Lung (tissue), 12 donors: Measurements from ENCODE around the gene MRPL44. TPM values are rescaled to one million over a fixed set of nuclear protein-coding genes. Genes with fewer than 3 reads are reported as not detected.

Experiments used
- ATAC-seq: fragments of 200-7000 bp; cut with Tn5 transposase; one replicate; pipeline ENCODE4 v1.9.1; 2020; ENCODE audit warnings: moderate number of reproducible peaks; ENCODE audit not compliant: insufficient read depth, low FRiP score
- DNase-seq, 3 donors: peaks; one replicate each; pipeline ENCODE4 v3.0.0-alpha.2; 2013 to 2017
- H3K27ac ChIP-seq, 2 donors: one replicate each; pipeline ENCODE4 v1.5.1; 2013; ENCODE audit warnings: mild to moderate bottlenecking in 2 of 2, moderate library complexity in 2 of 2, control low read depth in 1 of 2, inconsistent platforms in 1 of 2, low read depth in 1 of 2, low read length in 1 of 2
- H3K27me3 ChIP-seq, 3 donors: one replicate each; pipeline ENCODE4 v1.5.1; 2013; ENCODE audit warnings: low read length in 2 of 3; ENCODE audit not compliant: control insufficient read depth in 3 of 3, insufficient read depth in 3 of 3
- H3K36me3 ChIP-seq, 4 donors: one replicate each; pipeline ENCODE4 v1.5.1; 2013; ENCODE audit warnings: low read length in 4 of 4, mild to moderate bottlenecking in 1 of 4, moderate library complexity in 1 of 4; ENCODE audit not compliant: control insufficient read depth in 4 of 4, insufficient read depth in 4 of 4
- H3K4me1 ChIP-seq, 5 donors: one replicate each; pipeline ENCODE4 v1.5.1; 2013; ENCODE audit warnings: low read length in 5 of 5, mild to moderate bottlenecking in 2 of 5, moderate library complexity in 1 of 5; ENCODE audit not compliant: control insufficient read depth in 5 of 5, insufficient read depth in 5 of 5
- H3K4me3 ChIP-seq: one replicate; pipeline ENCODE4 v1.5.1; 2013; ENCODE audit warnings: mild to moderate bottlenecking, control low read depth, moderate library complexity
- H3K9ac ChIP-seq, 2 donors: one replicate each; pipeline ENCODE4 v1.5.1; 2013; ENCODE audit warnings: low read length in 2 of 2, control low read depth in 1 of 2; ENCODE audit not compliant: insufficient read depth in 1 of 2
- H3K9me3 ChIP-seq, 4 donors: one replicate each; pipeline ENCODE4 v1.5.1; 2013; ENCODE audit warnings: low read length in 3 of 4, mild to moderate bottlenecking in 1 of 4, moderate library complexity in 1 of 4; ENCODE audit not compliant: control insufficient read depth in 4 of 4, insufficient read depth in 3 of 4
- WGBS, 2 donors: extraction: QIAGEN DNeasy Blood & Tissue Kit; methylation state at CpG; one replicate each; pipeline ENCODE4 v1.1.7; 2013; 5-methylcytosine and 5-hydroxymethylcytosine counted together
- polyA plus RNA-seq, 2 donors: library from polyadenylated mRNA; stranded (reverse); fragments of 200-250 nt; gene quantifications; one replicate each; pipeline ENCODE4 v1.2.1, GENCODE V29; 2013
- total RNA-seq, 2 donors: library from RNA; depleted of rRNA in 1 of 2; stranded (reverse); fragments of >200 nt in 1 of 2; gene quantifications; one replicate each; pipeline ENCODE4 v1.2.1, GENCODE V29; 2014 to 2021
- TF ChIP-seq, protein P1 (sequence below): IDR thresholded peaks from 2 replicates; pipeline ENCODE4 v1.5.1; 2012; ENCODE audit warnings: mild to moderate bottlenecking; ENCODE audit errors: control extremely low read depth, extremely low read depth
- donor health status: control.
- donor health status: control.
- donor health status: Bipolar disorder and iron deficiency.
- donor health status: healthy.
- donor health status: DM: yes; HTN: yes; CAD: no.

MRPL44 gene
- total and polyA plus RNA-seq, 4 donors: 20.4 to 23.1 (median 21.5) TPM

DNA sequence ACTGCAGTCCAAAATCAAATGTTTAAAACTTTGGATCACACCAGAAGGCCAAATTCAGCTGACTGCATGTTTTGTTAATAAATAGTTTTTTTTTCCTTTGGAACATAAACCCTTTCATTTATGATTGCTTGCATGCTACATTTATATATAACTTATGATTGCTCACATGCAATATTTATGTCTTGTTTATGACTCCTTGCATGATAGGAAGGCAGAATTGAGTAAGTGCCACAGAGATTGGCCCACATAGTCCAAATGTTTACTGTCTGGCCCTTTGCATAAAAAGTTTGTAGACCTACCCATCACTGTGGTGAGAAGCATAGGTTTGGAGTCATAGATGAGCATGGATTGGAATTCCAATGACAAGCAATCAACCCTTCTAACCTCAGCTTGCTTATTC, 42.9 kb upstream of the MRPL44 start:
- H3K4me3 ChIP-seq: no peak overlapping the region
- H3K27me3 ChIP-seq: no peaks in the 10 kb centered on the region
- TF ChIP-seq, protein P1, sequence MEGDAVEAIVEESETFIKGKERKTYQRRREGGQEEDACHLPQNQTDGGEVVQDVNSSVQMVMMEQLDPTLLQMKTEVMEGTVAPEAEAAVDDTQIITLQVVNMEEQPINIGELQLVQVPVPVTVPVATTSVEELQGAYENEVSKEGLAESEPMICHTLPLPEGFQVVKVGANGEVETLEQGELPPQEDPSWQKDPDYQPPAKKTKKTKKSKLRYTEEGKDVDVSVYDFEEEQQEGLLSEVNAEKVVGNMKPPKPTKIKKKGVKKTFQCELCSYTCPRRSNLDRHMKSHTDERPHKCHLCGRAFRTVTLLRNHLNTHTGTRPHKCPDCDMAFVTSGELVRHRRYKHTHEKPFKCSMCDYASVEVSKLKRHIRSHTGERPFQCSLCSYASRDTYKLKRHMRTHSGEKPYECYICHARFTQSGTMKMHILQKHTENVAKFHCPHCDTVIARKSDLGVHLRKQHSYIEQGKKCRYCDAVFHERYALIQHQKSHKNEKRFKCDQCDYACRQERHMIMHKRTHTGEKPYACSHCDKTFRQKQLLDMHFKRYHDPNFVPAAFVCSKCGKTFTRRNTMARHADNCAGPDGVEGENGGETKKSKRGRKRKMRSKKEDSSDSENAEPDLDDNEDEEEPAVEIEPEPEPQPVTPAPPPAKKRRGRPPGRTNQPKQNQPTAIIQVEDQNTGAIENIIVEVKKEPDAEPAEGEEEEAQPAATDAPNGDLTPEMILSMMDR: no peak
- H3K36me3 ChIP-seq: peaks cover 0 to 22% (median 16%) of the 10 kb centered on the region in 4 donors
- no peak overlapping the region for H3K27ac ChIP-seq
- H3K9ac ChIP-seq: no peak overlapping the region
- ATAC-seq (no peak), DNase-seq (peak in 2 of 3 donors; percentile 67 to 82)
- no peaks in the 10 kb centered on the region for H3K9me3 ChIP-seq
- H3K4me1 ChIP-seq: peaks cover 5 to 27% (median 13%) of the 10 kb centered on the region in 5 donors

DNA sequence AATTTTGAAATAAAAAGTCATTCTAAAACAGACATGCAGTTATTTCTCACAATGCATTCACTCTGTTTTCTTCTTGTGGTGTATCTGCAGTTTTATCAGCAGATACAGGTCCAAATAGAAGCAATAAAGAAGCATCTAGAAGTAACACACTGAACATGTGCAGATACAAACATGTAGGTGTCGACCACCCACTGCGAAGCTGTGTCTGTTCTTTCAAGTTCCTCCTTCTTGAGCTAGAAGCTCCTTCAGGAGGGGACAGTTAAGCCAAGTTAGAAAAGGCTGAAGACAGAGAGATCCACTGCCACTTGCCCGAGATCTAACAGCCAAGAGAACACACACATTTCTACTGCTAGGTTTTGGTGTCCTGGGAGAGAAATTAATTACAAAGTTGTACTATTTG, 42.2 kb upstream of the MRPL44 start:
- H3K27ac ChIP-seq: no peak overlapping the region
- no peak overlapping the region for H3K4me3 ChIP-seq
- no peak overlapping the region for H3K9ac ChIP-seq
- peaks cover 0 to 18% (median 16%) of the 10 kb centered on the region in 4 donors for H3K36me3 ChIP-seq
- TF ChIP-seq, protein P1: no peak
- peaks cover 0 to 22% (median 11%) of the 10 kb centered on the region in 5 donors for H3K4me1 ChIP-seq
- 44 to 79% methylated on average over 3 of the region's 3 CpGs for WGBS, 2 donors
- DNase-seq: no peak
- no peak for ATAC-seq
- H3K9me3 ChIP-seq: no peaks in the 10 kb centered on the region
- H3K27me3 ChIP-seq: no peaks in the 10 kb centered on the region

DNA sequence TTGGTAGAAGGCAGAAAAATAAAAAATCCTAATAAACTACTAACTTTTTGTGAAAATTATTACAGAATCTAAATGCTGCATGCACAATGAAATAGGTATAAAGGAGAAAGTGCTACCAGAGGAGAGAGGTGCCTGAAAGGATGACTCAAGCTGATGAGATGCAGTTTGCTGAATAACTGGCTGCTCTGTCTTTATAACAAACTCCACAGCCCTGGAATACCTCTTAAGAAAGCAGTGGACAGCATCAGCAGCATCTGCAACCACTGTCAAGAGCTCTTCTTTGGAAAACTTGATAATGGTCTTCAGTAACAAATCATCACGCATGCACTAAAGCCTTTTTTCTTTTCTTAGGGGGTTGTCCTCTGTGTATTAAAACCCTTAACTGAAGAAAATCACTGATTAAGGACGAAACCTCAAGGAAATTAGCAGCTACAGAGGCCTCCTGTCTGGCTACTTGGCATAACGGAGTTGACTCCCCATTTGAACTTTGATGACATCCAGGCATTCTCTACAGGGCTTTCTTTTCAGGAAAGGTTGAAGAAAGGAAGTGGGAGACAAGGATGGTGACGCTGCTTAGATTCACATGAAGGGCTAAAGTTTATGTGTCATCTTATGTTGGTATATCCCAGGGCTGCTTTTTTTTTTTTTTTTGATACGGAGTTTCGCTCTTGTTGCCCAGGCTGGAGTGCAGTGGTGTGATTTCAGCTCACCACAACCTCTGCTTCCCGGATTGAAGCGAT, 40.9 kb upstream of the MRPL44 start:
- DNase-seq: no peak
- 86 to 92% methylated on average over 8 of the region's 8 CpGs for WGBS, 2 donors
- Histone ChIP-seq H3K27ac (no peak overlapping the region), H3K36me3 (peaks cover 0 to 18% (median 16%) of the 10 kb centered on the region in 4 donors), H3K4me1 (peaks cover 0 to 22% (median 11%) of the 10 kb centered on the region in 5 donors), H3K4me3 (no peak overlapping the region), H3K27me3 (no peaks in the 10 kb centered on the region), H3K9me3 (no peaks in the 10 kb centered on the region), H3K9ac (no peak overlapping the region)
- ATAC-seq: no peak
- TF ChIP-seq, protein P1: no peak
